TTC549 (cell line): ENCODE data around the gene HSD17B12.

Experiments
- FAIRE-seq: peaks from 2 replicates; lab custom pipeline; 2012; peaks lifted over from hg19 to GRCh38; lab: Jason Lieb, UNC

Gene HSD17B12

GRCh38 chr11:43871051-43871450 is 190.5 kb downstream of the HSD17B12 start:
- no peak for FAIRE-seq

- FAIRE-seq = no peak
Measured at GRCh38 chr11:43872995-43873394, 192.5 kb downstream of the HSD17B12 start.

- no peak for FAIRE-seq
Measured at GRCh38 chr11:43874078-43874477, 193.5 kb downstream of the HSD17B12 start.

- no peak for FAIRE-seq
Measured at GRCh38 chr11:43874738-43875137, 194.2 kb downstream of the HSD17B12 start.

- no peak for FAIRE-seq
Measured at GRCh38 chr11:43879789-43880639, 199.5 kb downstream of the HSD17B12 start.

GRCh38 chr11:43880640-43881159 is 200.2 kb downstream of the HSD17B12 start, which contains the start of gene ALKBH3:
TSS of gene ALKBH3 (plus strand) at chr11:43880831. CDS start at chr11:43882653, 1,822 bp downstream.
- no peak for FAIRE-seq

GRCh38 chr11:43892851-43893250 is 212.3 kb downstream of the HSD17B12 start:
- FAIRE-seq = no peak

- no peak for FAIRE-seq
Measured at GRCh38 chr11:43894546-43894945, 214.0 kb downstream of the HSD17B12 start.

GRCh38 chr11:43895601-43896000 is 215.1 kb downstream of the HSD17B12 start:
- FAIRE-seq = no peak

- no peak for FAIRE-seq
Measured at GRCh38 chr11:43898574-43898973, 218.0 kb downstream of the HSD17B12 start.

- no peak for FAIRE-seq
Measured at GRCh38 chr11:43899094-43899493, 218.6 kb downstream of the HSD17B12 start.

- no peak for FAIRE-seq
Measured at GRCh38 chr11:43901551-43901950, 221.0 kb downstream of the HSD17B12 start.

GRCh38 chr11:43903078-43903477 is 222.5 kb downstream of the HSD17B12 start:
- no peak for FAIRE-seq

- FAIRE-seq = no peak
Measured at GRCh38 chr11:43903969-43904368, 223.4 kb downstream of the HSD17B12 start.

GRCh38 chr11:43904742-43905535 is 224.4 kb downstream of the HSD17B12 start:
- FAIRE-seq = no peak

GRCh38 chr11:43905813-43906241 is 225.3 kb downstream of the HSD17B12 start:
- no peak for FAIRE-seq
